GM18861 (cell line): ENCODE results near the gene ANK2.

Source experiments
- ATAC-seq: cut with Tn5 transposase; IDR thresholded peaks from one replicate; pipeline ENCODE4 v1.9.1; 2021; ENCODE audit not compliant: unreplicated experiment

ANK2 gene

DNA sequence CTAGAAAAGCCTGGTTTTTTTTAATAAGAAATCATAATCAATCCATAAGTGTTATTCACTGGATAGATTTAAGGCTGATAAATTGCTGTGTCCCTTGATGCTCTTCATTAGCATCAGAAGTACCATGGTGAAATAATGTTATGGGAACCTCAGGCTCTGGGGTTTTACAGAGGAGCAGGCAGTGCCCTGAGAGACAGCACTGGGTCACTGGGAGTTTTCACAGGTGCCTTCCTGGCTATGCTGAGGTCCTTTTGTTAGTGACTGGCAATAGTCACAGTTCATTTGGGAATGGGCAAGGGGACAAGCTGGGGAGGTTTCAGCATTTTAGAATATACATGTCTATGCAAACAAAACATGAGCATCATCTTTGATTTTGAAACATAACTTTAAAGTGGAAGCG, 38.6 kb downstream of the ANK2 start:
- ATAC-seq, result no peak

DNA sequence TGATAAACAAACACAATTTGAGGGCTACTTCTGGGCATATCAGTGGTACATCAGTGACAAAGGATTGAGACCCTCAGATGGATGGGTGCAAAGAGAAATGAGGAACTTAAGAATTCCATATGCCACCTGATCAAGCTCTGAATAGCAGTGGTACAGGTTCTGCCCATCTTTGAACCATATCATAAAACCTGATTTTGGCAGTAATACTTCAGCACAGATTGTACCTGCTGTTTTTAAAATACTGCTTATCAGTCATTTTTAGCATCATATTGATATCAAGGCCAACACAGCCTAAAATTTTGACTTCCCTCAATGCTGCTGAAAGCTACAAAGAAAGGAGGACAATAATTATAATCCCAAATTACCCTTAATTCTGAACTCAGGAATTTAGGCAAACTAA, 41.5 kb downstream of the ANK2 start:
- no peak for ATAC-seq

DNA sequence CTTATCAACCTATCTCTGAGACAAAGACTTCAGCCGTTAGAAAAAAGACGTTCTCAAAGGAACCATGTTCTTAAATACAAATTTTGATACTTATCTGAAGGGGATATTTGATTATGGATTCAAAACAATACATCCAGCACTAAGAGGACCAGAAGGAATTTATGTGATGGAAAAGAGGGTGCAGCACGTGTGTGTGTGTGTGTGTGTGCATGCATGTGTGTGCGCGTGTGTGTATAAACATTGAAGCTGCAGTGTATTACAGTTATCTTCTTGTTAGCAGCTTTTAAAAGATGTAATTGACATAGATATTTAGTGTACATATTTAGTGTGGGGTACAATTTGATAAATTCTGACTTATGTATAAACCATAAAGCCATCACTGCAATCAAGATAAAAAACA, 44.9 kb downstream of the ANK2 start:
- ATAC-seq, result no peak

DNA sequence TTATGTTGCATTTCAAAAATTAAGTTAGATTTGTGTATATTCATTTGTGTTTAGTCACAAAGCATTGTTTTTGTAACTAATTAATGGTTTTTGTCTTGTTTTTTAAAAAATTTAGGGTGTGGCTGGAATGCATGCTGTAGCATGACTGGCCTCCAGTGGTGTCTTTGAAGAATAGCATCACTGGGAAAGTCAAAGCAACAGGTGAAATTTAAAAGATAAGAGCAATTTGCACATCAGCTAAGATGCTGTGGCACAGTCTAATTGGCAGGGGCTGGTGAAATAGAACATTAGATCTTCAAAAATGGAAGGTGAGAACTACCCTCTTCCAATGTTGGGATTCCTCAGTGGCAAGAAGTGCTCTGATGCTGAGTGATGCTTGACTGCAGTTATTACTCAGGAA, 45.3 kb downstream of the ANK2 start:
- no peak for ATAC-seq

DNA sequence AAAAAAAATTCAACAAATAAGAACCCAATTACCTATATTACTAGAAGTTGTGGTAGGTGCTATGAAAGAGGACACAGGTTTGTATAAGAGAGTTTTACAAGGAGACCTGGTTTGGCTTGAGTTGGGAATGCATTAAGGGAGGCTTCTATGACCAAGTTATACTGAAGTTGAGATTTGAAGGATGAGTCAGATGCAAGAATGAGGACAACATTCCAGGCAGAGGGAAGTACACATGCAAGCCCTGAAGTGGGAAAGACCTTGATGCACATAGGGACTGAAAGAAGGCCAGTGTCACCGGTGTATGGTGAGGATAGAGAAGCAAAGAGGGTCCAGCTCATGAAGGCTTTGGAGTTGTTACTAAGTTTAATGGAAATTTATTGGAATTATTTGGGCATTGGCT, 52.2 kb downstream of the ANK2 start:
- no peak for ATAC-seq

DNA sequence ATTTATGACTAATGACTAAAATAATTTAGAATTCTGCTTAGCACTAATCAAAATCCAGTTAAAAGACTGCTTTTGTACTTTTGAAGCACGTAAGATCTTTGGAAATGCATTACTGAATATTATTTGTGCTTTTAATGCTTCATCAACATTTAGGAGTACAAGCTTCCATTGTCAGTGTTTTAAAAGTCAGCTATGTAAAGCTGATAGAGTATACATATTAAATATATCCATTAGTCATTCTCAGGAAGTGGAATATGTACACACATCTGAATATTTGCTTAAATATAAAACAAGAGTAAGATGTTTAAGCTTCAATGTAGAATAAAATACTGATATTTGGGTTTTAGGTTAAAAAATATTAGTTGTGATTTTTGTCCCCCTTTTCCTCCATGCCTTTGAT, 54.1 kb downstream of the ANK2 start:
- ATAC-seq, result no peak

DNA sequence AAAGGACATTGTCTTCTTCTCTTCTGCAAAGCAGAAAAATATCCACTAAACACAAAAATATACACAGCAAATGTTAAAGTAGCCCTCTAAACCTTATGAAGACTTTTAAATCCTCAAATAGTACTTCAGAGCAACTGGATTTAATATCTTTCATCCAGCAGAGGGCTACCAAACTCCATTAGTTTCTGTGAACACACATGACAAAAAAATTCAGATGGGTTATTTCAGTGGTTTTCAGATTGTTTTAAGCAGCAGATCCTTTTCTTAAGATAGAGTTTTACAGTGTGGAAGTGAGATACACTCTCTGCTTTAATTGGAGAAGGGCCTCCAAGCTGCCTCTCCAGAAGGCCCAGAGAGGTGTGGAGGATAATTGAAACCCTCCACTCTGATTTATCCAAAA, 56.7 kb downstream of the ANK2 start:
- no peak for ATAC-seq

DNA sequence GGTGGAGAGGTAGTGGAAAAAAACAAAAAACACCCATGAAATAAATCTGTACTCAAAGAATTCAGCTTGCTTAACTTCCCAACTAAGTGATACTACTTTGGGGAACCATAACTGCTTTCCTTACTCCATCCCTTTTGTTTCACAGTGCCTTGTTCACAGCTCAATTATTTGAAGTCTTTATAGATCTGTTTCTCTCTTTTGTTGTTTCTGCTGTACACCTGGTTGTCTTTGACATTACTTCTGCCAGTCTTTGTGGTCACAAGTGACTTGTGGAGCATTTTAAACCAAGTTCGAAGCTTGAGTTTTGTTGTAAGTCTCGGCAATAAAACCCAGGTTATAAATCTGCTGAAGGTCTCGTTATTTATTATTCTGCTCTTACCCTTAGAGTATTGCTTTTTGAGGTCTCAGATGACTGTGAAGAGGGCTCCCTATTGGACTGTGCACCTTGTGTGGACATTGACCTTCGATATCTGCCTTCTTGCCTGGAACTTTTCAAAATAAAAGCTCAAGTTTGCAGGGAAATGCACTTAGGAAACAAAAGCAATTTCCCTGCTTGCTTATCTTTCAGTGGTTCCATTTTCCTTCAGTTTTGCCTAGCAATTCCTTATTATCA, 59.8 kb downstream of the ANK2 start:
- ATAC-seq, result no peak

DNA sequence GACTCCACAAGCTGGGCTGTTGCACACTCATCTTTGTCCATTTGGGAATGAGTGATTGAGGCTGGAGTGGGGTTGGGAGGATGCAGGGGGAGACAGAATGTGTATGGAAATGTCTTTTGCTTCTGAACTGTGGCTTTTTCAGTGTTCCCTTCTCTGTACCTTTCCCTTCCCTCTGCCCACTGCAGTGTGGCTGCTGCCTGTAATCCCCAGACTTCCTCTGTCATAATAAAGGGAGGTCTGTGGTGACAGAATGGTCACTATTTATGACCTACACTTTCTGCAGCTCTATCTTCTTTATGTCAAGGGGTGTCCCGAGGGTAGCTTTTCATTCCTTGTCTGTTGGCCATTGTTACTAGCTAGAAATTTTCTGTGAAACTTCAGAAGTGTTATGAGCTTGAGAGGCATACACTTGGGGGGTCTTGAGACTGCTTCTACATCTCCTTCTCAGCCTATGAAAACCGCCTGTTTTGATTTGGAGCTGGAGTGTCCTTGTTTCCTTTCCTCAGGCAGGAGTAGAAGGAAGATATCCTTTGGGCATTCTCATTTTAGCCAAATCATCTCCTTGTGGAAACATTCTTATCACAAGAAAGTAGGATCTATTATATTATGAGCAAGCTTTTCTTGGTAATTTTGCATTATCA, 63.0 kb downstream of the ANK2 start:
- no peak for ATAC-seq

DNA sequence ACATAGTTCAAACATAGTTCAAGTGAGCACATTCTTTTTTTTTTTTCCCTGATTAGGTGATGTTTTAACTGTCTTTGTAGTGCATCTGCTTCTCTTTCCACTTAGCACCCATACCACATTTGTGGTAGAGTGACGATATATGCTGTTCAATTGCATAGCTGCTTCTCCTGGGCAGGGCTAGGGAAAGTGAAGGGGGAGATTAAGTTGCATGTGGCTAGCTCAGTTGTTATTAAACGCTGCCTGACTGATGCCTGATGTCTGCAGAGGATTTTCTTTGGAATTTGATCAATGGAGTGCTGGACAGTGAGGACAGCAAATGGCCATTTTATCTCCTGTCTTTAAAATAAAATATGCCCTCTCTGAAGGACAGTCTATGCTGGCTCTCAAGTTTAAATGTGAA, 63.7 kb downstream of the ANK2 start:
- no peak for ATAC-seq

DNA sequence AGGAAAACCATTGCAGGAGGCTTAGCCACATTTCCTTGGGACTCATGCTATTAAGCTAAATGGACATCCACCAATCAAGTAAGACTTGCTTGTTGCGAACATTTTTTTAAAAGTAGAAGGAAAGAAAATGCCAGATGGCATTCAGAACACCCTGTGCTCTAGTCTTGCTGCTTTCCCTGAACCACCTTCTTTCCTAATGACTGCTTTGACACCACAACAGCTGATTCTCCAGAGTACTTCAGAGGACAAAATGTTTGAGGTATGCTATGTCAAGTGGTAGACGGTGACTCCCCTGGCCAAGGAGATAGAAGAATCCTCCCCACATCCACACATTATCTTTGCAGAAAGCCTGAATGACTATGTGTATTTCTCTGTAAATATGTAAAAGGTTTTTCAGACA, 65.4 kb downstream of the ANK2 start:
- no peak for ATAC-seq

DNA sequence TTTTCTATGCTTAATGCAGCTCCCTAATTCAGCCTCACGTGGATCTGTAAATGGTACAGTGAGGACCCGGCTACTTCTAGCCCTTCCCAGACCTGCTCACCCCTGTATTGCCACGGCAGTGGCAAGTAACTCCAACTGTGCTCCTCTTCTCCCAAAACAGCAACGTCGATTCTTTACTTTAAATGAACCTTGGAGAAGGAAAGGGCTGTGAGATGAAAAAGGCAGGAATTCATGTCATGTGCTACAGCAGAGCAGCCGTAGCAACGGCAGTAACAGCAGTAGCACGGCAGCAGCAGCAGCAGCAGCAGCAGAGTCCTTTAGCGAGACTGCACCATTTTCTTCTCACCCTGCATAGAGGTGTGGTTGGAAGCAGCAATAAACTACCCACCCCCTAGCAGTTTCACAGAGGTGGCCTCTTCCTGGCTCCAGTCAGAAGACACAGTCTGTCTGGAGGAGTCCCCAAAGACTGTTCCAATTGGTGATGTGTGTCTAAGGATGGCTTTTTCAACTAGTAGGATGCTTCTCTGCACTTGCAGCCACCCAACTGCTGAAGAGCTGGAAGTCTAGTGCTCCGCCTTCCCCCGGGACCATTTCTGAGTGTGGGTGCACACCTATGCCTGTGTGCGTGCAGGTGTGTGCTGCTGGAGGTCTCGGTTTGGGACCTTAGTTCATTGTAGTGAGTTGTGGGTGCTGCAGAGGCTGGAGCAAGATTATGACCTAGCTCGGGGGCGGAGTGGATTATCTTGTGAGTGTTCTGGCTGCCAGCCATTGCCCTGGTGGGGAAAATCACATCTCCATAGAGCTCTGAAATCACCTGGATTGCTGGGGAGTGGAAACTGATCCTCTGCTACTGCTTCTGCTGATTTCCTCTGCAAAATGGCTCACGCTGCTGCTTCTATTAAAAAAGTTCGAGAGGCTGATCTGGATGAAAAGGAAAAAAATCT, 67.2 kb downstream of the ANK2 start:
- ATAC-seq, result no peak

DNA sequence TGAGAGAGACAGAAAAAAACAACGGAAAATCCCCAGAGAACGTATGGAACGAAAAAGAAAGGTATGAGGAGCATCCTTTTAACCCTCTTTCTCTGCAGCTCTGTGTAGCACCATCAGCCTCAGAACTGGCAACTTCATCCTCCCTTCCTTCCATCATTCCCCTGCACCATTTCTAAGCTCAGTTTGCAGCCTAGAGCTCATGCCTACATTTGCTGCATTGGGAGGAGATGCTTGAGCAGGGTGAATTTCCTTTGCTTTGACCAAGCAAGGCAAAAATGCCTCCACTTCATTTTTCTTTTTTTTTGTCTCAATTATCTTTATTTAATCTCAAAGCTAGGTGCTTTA, 67.9 kb downstream of the ANK2 start:
- no peak for ATAC-seq

DNA sequence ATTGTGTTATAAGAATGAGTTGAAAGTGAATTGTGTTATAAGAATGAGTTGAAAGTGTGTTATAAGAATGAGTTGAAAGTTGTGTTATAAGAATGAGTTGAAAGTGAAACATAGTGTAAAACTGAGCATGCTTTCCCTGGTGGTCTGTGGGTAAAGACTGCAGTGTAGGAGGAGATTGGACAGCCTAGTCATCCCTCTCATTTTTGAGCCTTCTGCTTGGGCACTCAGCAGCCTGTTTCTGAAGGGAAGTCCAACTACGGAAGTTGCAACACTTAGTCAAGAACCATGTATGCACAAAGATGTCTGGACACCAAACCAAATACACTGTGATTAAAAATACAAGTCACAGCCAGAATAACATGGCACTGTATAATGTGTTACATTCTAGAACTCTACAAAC, 72.6 kb downstream of the ANK2 start:
- ATAC-seq, result no peak

DNA sequence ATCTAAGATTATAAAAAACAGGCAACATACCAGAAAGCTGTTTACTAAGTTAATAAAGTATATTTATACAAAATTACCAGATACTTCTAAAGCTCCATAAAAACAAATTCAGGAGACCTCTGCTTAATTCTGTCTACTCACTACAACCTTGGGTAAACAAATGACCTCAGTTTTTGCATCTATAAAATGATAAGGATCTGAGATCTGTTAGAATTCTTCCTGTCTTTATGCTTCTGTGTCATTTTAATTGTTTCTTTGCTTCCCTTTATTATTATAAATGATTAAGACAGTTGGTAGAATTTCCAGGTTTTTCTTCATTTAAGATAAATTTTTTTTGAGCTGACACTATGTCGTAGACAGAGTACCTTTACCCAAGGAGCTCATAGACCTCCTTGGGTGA, 76.0 kb downstream of the ANK2 start:
- no peak for ATAC-seq

DNA sequence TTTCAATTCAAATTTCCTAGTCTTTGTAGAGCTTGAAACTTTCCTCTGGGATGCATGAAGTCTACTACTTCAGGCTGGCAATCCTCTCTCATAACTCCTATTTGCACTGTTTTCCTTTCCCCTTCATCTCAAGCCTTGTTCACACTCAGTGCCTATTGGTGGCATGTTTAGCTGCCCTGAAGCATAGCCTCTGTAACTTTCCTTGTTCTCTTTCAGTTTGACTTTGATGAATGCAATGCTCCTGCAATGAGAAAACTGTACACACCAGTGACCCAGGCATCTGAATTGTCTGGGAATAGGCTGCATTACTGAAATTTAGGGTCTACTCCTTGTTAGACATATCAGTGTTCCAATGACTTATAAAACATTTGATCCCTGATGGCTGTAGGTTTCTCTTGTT, 81.7 kb downstream of the ANK2 start:
- ATAC-seq, result no peak

DNA sequence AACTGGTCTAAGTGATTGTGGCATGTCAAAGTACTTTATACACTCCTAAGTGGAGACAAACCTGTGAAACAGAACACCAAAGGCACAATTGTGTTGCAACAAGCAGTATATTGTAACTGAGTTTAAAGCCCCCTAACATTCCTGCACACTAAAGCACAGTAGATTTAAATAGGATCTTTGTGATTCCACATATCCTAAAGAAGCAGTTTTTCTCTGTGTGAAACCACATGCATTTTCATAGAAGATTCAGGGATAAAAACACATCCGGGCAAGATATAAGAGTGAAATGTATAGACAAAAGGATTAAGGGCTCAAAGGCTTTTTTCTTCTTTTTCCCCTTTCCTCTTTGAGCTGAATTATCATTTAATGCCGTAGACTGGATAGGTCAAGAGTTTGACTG, 82.2 kb downstream of the ANK2 start:
- no peak for ATAC-seq

DNA sequence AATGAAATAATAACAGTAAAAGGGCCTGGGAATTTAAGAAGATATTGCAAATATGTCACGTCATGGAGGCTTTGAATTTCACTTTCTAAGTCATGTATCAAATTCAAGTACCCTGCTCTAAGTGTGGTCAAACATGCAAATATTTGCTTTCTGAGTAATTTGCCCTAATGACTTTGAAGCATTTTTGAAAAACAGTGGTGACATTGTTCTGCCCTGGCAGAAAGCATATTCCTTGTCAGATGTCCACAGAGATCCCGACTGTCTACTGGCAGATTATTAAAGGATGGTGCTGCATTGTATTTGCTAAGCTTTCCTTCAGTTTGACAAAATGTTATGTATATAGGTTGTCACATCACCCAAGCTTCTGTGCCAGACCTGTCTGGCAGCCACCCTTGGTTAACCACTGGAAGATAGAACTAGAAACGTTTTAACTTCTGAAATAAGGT, 92.5 kb downstream of the ANK2 start:
- peak; percentile 69 for ATAC-seq

DNA sequence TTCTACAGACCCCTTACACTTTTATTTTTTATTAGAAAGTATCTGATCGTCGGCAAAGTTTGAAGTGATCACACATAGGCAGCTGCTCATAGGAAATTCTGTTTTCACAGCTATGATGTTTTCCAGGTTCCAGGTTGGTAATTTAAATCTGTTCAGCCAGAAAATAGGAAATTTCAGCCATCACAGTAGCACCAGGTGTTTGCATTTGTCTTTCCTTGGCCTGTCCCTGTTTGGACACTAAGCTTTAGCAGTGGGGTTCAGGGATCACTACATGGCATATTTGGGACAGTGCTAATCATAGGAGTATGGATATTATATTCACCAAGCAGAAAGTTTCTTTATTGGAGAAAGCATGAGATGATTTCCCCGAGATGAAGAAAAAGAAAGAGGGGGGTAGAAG, 92.9 kb downstream of the ANK2 start:
- ATAC-seq, result no peak

DNA sequence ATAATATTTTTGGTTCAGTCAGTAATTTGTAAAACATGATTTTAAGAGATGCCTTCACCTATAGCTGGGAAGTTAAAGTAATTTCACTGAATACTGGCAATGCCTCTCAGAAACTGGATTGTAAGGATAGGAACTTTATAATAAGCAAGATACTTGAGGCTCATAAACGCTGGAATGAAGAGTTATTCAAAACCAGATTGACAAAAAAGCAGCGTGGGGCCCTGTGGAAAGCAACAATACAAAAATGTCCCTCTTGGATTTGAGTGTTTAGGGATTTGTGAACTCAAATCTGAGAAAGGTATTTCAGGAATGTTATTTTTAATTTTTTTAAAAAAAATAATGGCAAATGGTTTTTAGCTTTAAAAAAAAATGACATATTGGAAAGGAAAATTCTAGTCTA, 94.6 kb downstream of the ANK2 start:
- ATAC-seq, result no peak

DNA sequence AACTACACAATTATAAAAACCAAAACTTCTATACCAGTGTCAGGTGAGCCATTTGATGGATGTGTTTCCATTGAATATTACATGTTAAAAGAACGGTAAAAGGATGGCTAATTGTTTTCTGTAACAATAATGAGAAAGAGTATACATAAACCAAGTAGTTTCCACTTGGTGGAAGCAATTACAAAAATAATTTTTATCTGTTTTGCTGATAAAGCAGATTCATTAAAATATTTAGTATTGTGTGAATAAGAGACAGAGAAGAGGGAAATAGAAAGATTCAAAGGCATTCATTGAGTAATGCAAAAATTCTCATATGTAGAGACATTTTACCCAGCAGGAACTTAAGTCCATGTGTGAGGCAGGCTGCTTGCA, 95.7 kb downstream of the ANK2 start:
- ATAC-seq, result no peak
